Mammary epithelial cell (primary cell): Measurements from ENCODE around the gene MGAT5.

ENCODE experiments used
- CTCF ChIP-seq, 2 donors: IDR thresholded peaks in 1 of 2; conservative IDR thresholded peaks in 1 of 2; 2 replicates each; pipeline ENCODE4 v1.5.1; 2011 to 2012; ENCODE audit warnings: inconsistent platforms in 2 of 2, low read length in 2 of 2, mild to moderate bottlenecking in 2 of 2, control low read depth in 1 of 2, low read depth in 1 of 2; ENCODE audit not compliant: insufficient read depth in 1 of 2; ENCODE audit errors: extremely low read depth in 1 of 2
- EZH2 ChIP-seq: IDR thresholded peaks from 2 replicates; pipeline ENCODE4 v1.6.1; 2012; ENCODE audit warnings: low read length, inconsistent platforms, borderline replicate concordance

- TF ChIP-seq CTCF (conservative IDR thresholded peaks at IDR 0.05 in 1 of 2, IDR thresholded peaks at IDR 0.05 in 1 of 2; ENCODE audit: extremely low read depth in 1 of 2, insufficient read depth in 1 of 2, low read depth in 1 of 2, low read length in 2 of 2) = no peak
- no peak for TF ChIP-seq EZH2
Observed at GRCh38 chr2:134261398-134262131, 7.7 kb downstream of the MGAT5 start.
